ENCODE data around the gene VWA7. TPM values are rescaled to one million over a fixed set of nuclear protein-coding genes. Genes with fewer than 3 reads are reported as not detected.

Gene VWA7
- polyA plus RNA-seq, 4 donors, result 2.9 to 11.9 (median 6.4) TPM

Other genes starting within 250 kb of the VWA7 start
- not detected for gene MCCD1, start 248.4 kb downstream of the VWA7 start, polyA plus RNA-seq
- 100 to 1,000 TPM; 307 to 440 (median 358) TPM for gene DDX39B, start 235.3 kb downstream of the VWA7 start, polyA plus RNA-seq
- 1 to 10 TPM in 3 of 4 donors, under 1 TPM in 1; 0.81 to 6.3 (median 1.9) TPM for gene ATP6V1G2, start 230.7 kb downstream of the VWA7 start, polyA plus RNA-seq
- gene NFKBIL1, start 229.7 kb downstream of the VWA7 start, polyA plus RNA-seq, result 10 to 100 TPM; 26.2 to 47.3 (median 31.8) TPM
- 1 to 10 TPM in 1 of 4 donors, under 1 TPM in 1, not detected in 2; 0.24 to 1.0 TPM for gene LTA, start 205.0 kb downstream of the VWA7 start, polyA plus RNA-seq
- gene TNF, start 201.8 kb downstream of the VWA7 start, polyA plus RNA-seq, result under 1 TPM in 3 of 4 donors, not detected in 1; 0.18 to 0.59 (median 0.45) TPM
- gene LTB, start 194.9 kb downstream of the VWA7 start, polyA plus RNA-seq, result 10 to 100 TPM in 1 of 4 donors, 1 to 10 TPM in 3; 4.0 to 19.7 (median 8.0) TPM
- 10 to 100 TPM in 2 of 4 donors, 1 to 10 TPM in 2; 3.1 to 37.0 (median 14.5) TPM for gene LST1, start 191.1 kb downstream of the VWA7 start, polyA plus RNA-seq
- gene NCR3, start 184.3 kb downstream of the VWA7 start, polyA plus RNA-seq, result 1 to 10 TPM in 1 of 4 donors, under 1 TPM in 1, not detected in 2; 0.33 to 1.4 TPM
- gene AIF1, start 162.1 kb downstream of the VWA7 start, polyA plus RNA-seq, result 100 to 1,000 TPM in 1 of 4 donors, 10 to 100 TPM in 2, 1 to 10 TPM in 1; 5.6 to 102 (median 48.9) TPM
- gene PRRC2A, start 156.6 kb downstream of the VWA7 start, polyA plus RNA-seq, result 100 to 1,000 TPM in 1 of 4 donors, 10 to 100 TPM in 3; 54.6 to 104 (median 74.4) TPM
- 100 to 1,000 TPM; 193 to 381 (median 284) TPM for gene BAG6, start 124.7 kb downstream of the VWA7 start, polyA plus RNA-seq
- 10 to 100 TPM in 1 of 4 donors, 1 to 10 TPM in 3; 7.2 to 32.8 (median 8.2) TPM for gene APOM, start 121.4 kb downstream of the VWA7 start, polyA plus RNA-seq
- 10 to 100 TPM; 17.3 to 29.1 (median 23.2) TPM for gene C6orf47, start 116.5 kb downstream of the VWA7 start, polyA plus RNA-seq
- gene GPANK1, start 112.3 kb downstream of the VWA7 start, polyA plus RNA-seq, result 10 to 100 TPM; 14.8 to 30.2 (median 21.7) TPM
- 100 to 1,000 TPM; 185 to 231 (median 206) TPM for gene CSNK2B, start 111.2 kb downstream of the VWA7 start, polyA plus RNA-seq
- gene LY6G5B, start 107.4 kb downstream of the VWA7 start, polyA plus RNA-seq, result 10 to 100 TPM in 1 of 4 donors, 1 to 10 TPM in 3; 3.8 to 16.5 (median 4.2) TPM
- 1 to 10 TPM; 2.6 to 3.8 (median 3.1) TPM for gene LY6G5C, start 96.3 kb downstream of the VWA7 start, polyA plus RNA-seq
- gene ABHD16A, start 74.0 kb downstream of the VWA7 start, polyA plus RNA-seq, result 10 to 100 TPM; 34.6 to 63.8 (median 50.3) TPM
- gene LY6G6F, start 70.5 kb downstream of the VWA7 start, polyA plus RNA-seq, result under 1 TPM in 1 of 4 donors, not detected in 3; 0.12 TPM
- under 1 TPM in 1 of 4 donors, not detected in 3; 0.22 TPM for gene LY6G6D, start 62.0 kb downstream of the VWA7 start, polyA plus RNA-seq
- under 1 TPM in 1 of 4 donors, not detected in 3; 0.18 TPM for gene LY6G6C, start 55.6 kb downstream of the VWA7 start, polyA plus RNA-seq
- under 1 TPM in 2 of 4 donors, not detected in 2; 0.13 to 0.59 TPM for gene MPIG6B, start 54.0 kb downstream of the VWA7 start, polyA plus RNA-seq
- 10 to 100 TPM; 64.4 to 89.7 (median 76.1) TPM for gene DDAH2, start 48.0 kb downstream of the VWA7 start, polyA plus RNA-seq
- gene CLIC1, start 40.8 kb downstream of the VWA7 start, polyA plus RNA-seq, result 100 to 1,000 TPM; 400 to 576 (median 535) TPM
- 10 to 100 TPM in 2 of 4 donors, 1 to 10 TPM in 2; 1.6 to 53.1 (median 9.2) TPM for gene MSH5, start 37.3 kb downstream of the VWA7 start, polyA plus RNA-seq
- gene SAPCD1, start 14.7 kb downstream of the VWA7 start, polyA plus RNA-seq, result 10 to 100 TPM in 1 of 4 donors, 1 to 10 TPM in 3; 1.4 to 15.5 (median 4.6) TPM
- 10 to 100 TPM; 19.9 to 42.4 (median 24.2) TPM for gene VARS1, start 18.4 kb upstream of the VWA7 start, polyA plus RNA-seq
- 10 to 100 TPM; 27.3 to 90.2 (median 39.3) TPM for gene LSM2, start 29.6 kb upstream of the VWA7 start, polyA plus RNA-seq
- gene HSPA1L, start 38.0 kb upstream of the VWA7 start, polyA plus RNA-seq, result 1 to 10 TPM in 2 of 4 donors, under 1 TPM in 2; 0.27 to 2.6 (median 1.1) TPM
- gene HSPA1A, start 38.2 kb upstream of the VWA7 start, polyA plus RNA-seq, result 10 to 100 TPM in 3 of 4 donors, 1 to 10 TPM in 1; 9.7 to 49.6 (median 25.7) TPM
- 100 to 1,000 TPM in 1 of 4 donors, 10 to 100 TPM in 3; 16.5 to 130 (median 35.0) TPM for gene HSPA1B, start 50.4 kb upstream of the VWA7 start, polyA plus RNA-seq
- gene NEU1, start 85.5 kb upstream of the VWA7 start, polyA plus RNA-seq, result 100 to 1,000 TPM in 1 of 4 donors, 10 to 100 TPM in 3; 24.8 to 466 (median 37.4) TPM
- 100 to 1,000 TPM in 3 of 4 donors, 10 to 100 TPM in 1; 82.3 to 215 (median 130) TPM for gene SLC44A4, start 101.7 kb upstream of the VWA7 start, polyA plus RNA-seq
- 10 to 100 TPM; 27.8 to 50.3 (median 37.4) TPM for gene EHMT2, start 120.4 kb upstream of the VWA7 start, polyA plus RNA-seq
- 10 to 100 TPM in 1 of 4 donors, 1 to 10 TPM in 3; 1.6 to 12.5 (median 5.2) TPM for gene ZBTB12, start 124.8 kb upstream of the VWA7 start, polyA plus RNA-seq
- gene C2, start 150.4 kb upstream of the VWA7 start, polyA plus RNA-seq, result 10 to 100 TPM in 3 of 4 donors, 1 to 10 TPM in 1; 7.4 to 58.7 (median 21.3) TPM
- 100 to 1,000 TPM in 1 of 4 donors, 10 to 100 TPM in 3; 38.7 to 141 (median 80.6) TPM for gene CFB, start 168.8 kb upstream of the VWA7 start, polyA plus RNA-seq
- 10 to 100 TPM; 55.6 to 77.1 (median 59.1) TPM for gene NELFE, start 181.6 kb upstream of the VWA7 start, polyA plus RNA-seq
- 100 to 1,000 TPM in 2 of 4 donors, 10 to 100 TPM in 2; 51.4 to 171 (median 85.7) TPM for gene SKIC2, start 181.8 kb upstream of the VWA7 start, polyA plus RNA-seq
- gene DXO, start 194.8 kb upstream of the VWA7 start, polyA plus RNA-seq, result 10 to 100 TPM; 14.1 to 16.8 (median 16.0) TPM
- 10 to 100 TPM in 3 of 4 donors, 1 to 10 TPM in 1; 4.0 to 64.7 (median 26.1) TPM for gene C4A, start 204.7 kb upstream of the VWA7 start, polyA plus RNA-seq
- 10 to 100 TPM in 3 of 4 donors, 1 to 10 TPM in 1; 9.6 to 87.6 (median 26.6) TPM for gene C4B, start 237.5 kb upstream of the VWA7 start, polyA plus RNA-seq

All from small intestine (tissue), 4 donors.